ENCODE measurements around the gene ZNF618.

- TF ChIP-seq, protein P1, sequence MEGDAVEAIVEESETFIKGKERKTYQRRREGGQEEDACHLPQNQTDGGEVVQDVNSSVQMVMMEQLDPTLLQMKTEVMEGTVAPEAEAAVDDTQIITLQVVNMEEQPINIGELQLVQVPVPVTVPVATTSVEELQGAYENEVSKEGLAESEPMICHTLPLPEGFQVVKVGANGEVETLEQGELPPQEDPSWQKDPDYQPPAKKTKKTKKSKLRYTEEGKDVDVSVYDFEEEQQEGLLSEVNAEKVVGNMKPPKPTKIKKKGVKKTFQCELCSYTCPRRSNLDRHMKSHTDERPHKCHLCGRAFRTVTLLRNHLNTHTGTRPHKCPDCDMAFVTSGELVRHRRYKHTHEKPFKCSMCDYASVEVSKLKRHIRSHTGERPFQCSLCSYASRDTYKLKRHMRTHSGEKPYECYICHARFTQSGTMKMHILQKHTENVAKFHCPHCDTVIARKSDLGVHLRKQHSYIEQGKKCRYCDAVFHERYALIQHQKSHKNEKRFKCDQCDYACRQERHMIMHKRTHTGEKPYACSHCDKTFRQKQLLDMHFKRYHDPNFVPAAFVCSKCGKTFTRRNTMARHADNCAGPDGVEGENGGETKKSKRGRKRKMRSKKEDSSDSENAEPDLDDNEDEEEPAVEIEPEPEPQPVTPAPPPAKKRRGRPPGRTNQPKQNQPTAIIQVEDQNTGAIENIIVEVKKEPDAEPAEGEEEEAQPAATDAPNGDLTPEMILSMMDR (IDR thresholded peaks at IDR 0.05) = no peak
- TF ChIP-seq POLR2A (IDR thresholded peaks at IDR 0.05) = no peak
Measured at GRCh38 chr9:113995401-113995800, 119.3 kb downstream of the ZNF618 start.

All from vagina (tissue), 2 donors.